ENCODE data around the gene SPPL2A.

SPPL2A gene

DNA sequence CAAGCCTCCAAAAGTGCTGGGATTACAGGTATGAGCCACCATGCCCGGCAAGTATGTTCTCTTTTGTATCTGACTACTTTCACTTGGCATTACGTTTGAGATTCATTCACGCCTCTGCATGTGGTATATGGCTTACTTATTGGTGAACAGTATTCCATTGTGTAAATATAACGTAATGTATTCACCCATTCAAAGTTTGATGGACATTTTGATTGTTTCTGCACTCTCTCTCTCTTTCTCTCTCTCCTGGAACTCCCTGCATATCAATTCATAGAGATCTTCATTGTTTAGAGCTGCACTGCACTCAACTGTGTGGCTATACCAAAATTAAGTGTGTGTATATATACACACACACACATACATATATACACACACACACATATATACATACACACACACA, 30.4 kb downstream of the SPPL2A start:
- H3K4me3 ChIP-seq (ENCODE audit: low read depth, low read length): no peak overlapping the region
- no peak for DNase-seq (ENCODE audit: low read depth, low spot score)
- TF ChIP-seq, protein P1, sequence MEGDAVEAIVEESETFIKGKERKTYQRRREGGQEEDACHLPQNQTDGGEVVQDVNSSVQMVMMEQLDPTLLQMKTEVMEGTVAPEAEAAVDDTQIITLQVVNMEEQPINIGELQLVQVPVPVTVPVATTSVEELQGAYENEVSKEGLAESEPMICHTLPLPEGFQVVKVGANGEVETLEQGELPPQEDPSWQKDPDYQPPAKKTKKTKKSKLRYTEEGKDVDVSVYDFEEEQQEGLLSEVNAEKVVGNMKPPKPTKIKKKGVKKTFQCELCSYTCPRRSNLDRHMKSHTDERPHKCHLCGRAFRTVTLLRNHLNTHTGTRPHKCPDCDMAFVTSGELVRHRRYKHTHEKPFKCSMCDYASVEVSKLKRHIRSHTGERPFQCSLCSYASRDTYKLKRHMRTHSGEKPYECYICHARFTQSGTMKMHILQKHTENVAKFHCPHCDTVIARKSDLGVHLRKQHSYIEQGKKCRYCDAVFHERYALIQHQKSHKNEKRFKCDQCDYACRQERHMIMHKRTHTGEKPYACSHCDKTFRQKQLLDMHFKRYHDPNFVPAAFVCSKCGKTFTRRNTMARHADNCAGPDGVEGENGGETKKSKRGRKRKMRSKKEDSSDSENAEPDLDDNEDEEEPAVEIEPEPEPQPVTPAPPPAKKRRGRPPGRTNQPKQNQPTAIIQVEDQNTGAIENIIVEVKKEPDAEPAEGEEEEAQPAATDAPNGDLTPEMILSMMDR (IDR thresholded peaks at IDR 0.05; ENCODE audit: low read depth, low read length): no peak
- in situ Hi-C loops (cut with HindIII; ENCODE audit: low sequenced_read_pairs): no loop called here

DNA sequence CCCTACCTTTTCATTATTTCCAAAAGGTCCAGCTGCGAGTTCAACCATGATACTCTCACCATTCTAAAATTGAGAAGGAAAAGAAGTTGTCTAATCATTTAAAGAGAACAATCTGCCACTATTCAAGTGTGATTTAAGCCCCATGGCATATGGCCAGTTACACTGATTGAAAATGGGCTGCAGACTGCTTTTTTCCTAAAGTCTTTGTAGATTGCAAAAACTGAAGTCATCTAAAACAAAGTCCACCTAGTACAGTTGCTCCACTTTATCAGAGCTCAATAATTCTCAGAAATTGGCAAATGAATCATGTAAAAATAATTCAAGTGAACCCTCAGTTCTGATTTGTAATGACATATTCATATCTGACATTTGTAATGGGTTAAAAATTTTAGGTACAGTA, 39.2 kb downstream of the SPPL2A start:
- no peak overlapping the region for H3K4me3 ChIP-seq (ENCODE audit: low read depth, low read length)
- TF ChIP-seq, protein P1 (IDR thresholded peaks at IDR 0.05; ENCODE audit: low read depth, low read length): no peak
- no peak for DNase-seq (ENCODE audit: low read depth, low spot score)
- in situ Hi-C loops (cut with HindIII; ENCODE audit: low sequenced_read_pairs): no loop called here

DNA sequence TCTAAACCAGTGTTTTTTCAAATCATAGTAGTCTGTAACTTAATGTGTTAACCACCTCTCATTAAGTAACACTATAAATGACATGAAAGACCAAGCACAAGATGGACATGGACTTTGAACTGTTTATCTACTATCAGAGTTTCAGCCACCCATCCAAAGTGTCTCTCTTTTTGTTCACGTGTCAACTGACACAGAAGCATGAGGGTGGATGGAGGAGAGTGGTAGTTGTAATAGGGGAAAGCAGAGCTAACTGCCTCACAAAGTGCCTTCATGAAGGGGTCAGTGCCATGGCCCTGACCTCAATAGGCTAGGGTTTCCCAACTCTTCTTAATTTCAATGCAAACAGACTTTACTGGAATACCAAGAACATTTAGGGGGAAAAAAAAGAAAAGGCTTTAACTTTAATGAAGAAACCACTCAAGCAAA, 46.8 kb downstream of the SPPL2A start:
- in situ Hi-C loops (cut with HindIII; ENCODE audit: low sequenced_read_pairs): no loop called here

DNA sequence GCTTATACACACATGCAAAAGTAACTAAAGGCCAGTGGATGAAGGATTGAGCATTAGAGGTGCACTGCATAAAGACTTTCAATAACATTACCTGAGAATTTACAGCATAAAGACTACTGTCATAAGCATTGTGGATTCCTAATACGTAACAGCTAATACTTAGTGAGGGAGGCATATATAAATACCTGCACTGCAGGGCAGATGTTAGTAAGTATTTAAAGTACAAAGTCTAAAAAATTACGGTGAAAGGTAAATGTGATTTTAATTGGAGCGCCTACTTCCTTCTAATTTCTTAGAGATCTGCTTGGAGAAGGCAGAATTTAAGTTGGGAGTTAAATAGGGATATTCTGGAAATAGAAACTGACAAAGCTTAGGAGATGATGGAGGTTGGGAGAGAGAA, 53.5 kb downstream of the SPPL2A start:
- H3K4me3 ChIP-seq (ENCODE audit: low read depth, low read length): no peak overlapping the region
- DNase-seq (ENCODE audit: low read depth, low spot score): no peak
- TF ChIP-seq, protein P1 (IDR thresholded peaks at IDR 0.05; ENCODE audit: low read depth, low read length): no peak
- in situ Hi-C loops (cut with HindIII; ENCODE audit: low sequenced_read_pairs): no loop called here

More for the DNA sequence above, 46.8 kb downstream of the SPPL2A start:
- no peak overlapping the region for H3K4me3 ChIP-seq (ENCODE audit: low read depth, low read length)
- DNase-seq (ENCODE audit: low read depth, low spot score): no peak
- TF ChIP-seq, protein P1 (IDR thresholded peaks at IDR 0.05; ENCODE audit: low read depth, low read length): no peak

DNA sequence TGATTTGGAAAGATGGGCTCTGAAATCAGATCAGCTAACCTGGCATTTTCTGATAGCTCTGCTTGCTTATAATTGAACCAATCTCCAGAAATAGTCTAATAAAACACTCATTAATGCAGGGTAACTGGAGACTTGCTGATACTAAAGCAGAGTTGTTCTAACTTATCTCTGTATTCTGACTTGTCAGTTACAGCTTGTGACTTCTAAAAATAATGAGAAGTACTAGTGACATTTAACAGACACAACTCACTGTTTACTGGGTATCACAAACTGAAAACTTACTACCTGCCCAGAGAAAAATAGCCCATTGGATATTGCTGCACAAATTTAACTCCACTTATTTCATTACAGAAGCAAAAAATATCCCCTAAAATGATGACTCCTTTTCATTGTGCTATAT, 54.9 kb downstream of the SPPL2A start:
- H3K4me3 ChIP-seq (ENCODE audit: low read depth, low read length): no peak overlapping the region
- no peak for DNase-seq (ENCODE audit: low read depth, low spot score)
- TF ChIP-seq, protein P1 (IDR thresholded peaks at IDR 0.05; ENCODE audit: low read depth, low read length): no peak
- in situ Hi-C loops (cut with HindIII; ENCODE audit: low sequenced_read_pairs): no loop called here

DNA sequence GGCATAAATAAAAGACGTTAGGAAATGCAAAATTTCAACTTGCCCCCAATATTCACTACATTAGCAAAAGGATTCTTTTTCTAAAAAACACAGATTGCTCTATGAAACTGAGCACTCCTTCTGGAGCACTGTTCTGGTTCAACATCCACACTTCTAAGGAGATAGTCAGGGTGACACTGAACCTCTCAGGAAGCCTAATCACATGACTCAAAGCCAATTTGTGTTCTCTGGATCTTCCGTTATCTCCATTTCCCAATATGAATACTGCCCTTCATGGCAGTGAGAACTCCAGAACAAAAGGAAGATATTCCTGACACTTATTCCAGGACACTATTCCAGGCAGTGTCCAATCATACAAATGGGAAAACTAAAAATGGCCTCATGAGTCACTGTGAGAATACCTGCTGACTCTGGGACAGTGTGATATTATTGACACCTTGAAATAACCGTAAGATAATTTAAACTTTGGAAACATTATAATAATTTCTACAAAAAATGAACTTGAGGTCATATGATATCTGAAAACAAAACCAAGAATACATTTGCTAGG, 57.6 kb downstream of the SPPL2A start:
- H3K4me3 ChIP-seq (ENCODE audit: low read depth, low read length): no peak overlapping the region
- in situ Hi-C loops (cut with HindIII; ENCODE audit: low sequenced_read_pairs): no loop called here
- DNase-seq (ENCODE audit: low read depth, low spot score): no peak
- TF ChIP-seq, protein P1 (IDR thresholded peaks at IDR 0.05; ENCODE audit: low read depth, low read length): no peak

Measured in astrocyte of the spinal cord (primary cell).